ENCODE results near the gene HERC4. TPM values are rescaled to one million over a fixed set of nuclear protein-coding genes. Genes with fewer than 3 reads are reported as not detected.
"Not testable (repeated sequence)": the region's sequence is repeated elsewhere in the genome, so short reads cannot be mapped to it uniquely, and the experiment has no call there.

Gene HERC4
- total RNA-seq, 1 donor from 2014 or later: 31.9 TPM

GRCh38 chr10:68001539-68001938 lies 73.5 kb downstream of the HERC4 start:
- H3K36me3 ChIP-seq: peaks cover 30% of the 10 kb centered on the region

GRCh38 chr10:68001000-68001399 lies 74.1 kb downstream of the HERC4 start:
- no peaks in the 10 kb centered on the region for H3K4me1 ChIP-seq
- no peak for DNase-seq
- no peaks in the 10 kb centered on the region for H3K27me3 ChIP-seq (ENCODE audit: low read depth)
- H3K9me3 ChIP-seq (replicated peaks): no peaks in the 10 kb centered on the region
- intact Hi-C loops (cut with micrococcal nuclease): no loop called here
- no peak overlapping the region for H3K27ac ChIP-seq (replicated peaks)
- no peak overlapping the region for H3K4me3 ChIP-seq
- TF ChIP-seq, protein P1, sequence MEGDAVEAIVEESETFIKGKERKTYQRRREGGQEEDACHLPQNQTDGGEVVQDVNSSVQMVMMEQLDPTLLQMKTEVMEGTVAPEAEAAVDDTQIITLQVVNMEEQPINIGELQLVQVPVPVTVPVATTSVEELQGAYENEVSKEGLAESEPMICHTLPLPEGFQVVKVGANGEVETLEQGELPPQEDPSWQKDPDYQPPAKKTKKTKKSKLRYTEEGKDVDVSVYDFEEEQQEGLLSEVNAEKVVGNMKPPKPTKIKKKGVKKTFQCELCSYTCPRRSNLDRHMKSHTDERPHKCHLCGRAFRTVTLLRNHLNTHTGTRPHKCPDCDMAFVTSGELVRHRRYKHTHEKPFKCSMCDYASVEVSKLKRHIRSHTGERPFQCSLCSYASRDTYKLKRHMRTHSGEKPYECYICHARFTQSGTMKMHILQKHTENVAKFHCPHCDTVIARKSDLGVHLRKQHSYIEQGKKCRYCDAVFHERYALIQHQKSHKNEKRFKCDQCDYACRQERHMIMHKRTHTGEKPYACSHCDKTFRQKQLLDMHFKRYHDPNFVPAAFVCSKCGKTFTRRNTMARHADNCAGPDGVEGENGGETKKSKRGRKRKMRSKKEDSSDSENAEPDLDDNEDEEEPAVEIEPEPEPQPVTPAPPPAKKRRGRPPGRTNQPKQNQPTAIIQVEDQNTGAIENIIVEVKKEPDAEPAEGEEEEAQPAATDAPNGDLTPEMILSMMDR (IDR thresholded peaks at IDR 0.05; ENCODE audit: borderline replicate concordance): no peak
- H3K36me3 ChIP-seq: peaks cover 32% of the 10 kb centered on the region

More at GRCh38 chr10:68001539-68001938, 73.5 kb downstream of the HERC4 start:
- Histone ChIP-seq H3K27me3 (ENCODE audit: low read depth) (no peaks in the 10 kb centered on the region), H3K9me3 (replicated peaks) (no peaks in the 10 kb centered on the region), H3K4me1 (no peaks in the 10 kb centered on the region), H3K27ac (replicated peaks) (no peak overlapping the region), H3K4me3 (no peak overlapping the region)
- TF ChIP-seq, protein P1 (IDR thresholded peaks at IDR 0.05; ENCODE audit: borderline replicate concordance): no peak
- intact Hi-C loops (cut with micrococcal nuclease): no loop called here
- DNase-seq: no peak

DNA sequence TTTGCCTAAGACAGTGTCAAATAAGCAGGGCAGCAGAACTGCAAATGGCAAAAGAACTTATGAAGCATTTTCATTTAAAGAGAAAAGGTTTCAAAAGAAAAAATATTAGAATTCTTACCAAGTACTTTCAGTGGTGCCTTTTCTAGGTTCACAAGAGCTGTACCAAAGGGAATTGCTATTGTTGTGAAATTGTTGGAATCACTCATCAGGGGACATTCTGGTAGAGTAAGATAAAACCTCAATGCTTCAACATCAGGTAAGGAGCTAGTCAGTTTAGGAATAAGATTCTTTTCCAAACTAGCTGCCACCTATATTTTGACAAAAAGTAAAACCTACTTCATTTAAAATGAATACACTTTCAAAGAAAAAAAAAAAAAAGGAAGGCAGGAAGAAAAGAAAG lies 85.0 kb downstream of the HERC4 start:
- Histone ChIP-seq H3K4me1 (no peaks in the 10 kb centered on the region), H3K27ac (replicated peaks) (no peak overlapping the region), H3K36me3 (peaks cover 64% of the 10 kb centered on the region), H3K27me3 (ENCODE audit: low read depth) (no peaks in the 10 kb centered on the region), H3K4me3 (no peak overlapping the region), H3K9me3 (replicated peaks) (no peaks in the 10 kb centered on the region)
- no peak for DNase-seq
- intact Hi-C loops (cut with micrococcal nuclease): no loop called here
- TF ChIP-seq, protein P1 (IDR thresholded peaks at IDR 0.05; ENCODE audit: borderline replicate concordance): no peak

GRCh38 chr10:67988606-67989005 lies 86.5 kb downstream of the HERC4 start:
- Histone ChIP-seq H3K27ac (replicated peaks) (no peak overlapping the region), H3K4me1 (no peaks in the 10 kb centered on the region), H3K27me3 (ENCODE audit: low read depth) (no peaks in the 10 kb centered on the region), H3K9me3 (replicated peaks) (no peaks in the 10 kb centered on the region), H3K4me3 (no peak overlapping the region), H3K36me3 (peaks cover 68% of the 10 kb centered on the region)
- intact Hi-C loops (cut with micrococcal nuclease): no loop called here
- TF ChIP-seq, protein P1 (IDR thresholded peaks at IDR 0.05; ENCODE audit: borderline replicate concordance): no peak
- DNase-seq: no peak

DNA sequence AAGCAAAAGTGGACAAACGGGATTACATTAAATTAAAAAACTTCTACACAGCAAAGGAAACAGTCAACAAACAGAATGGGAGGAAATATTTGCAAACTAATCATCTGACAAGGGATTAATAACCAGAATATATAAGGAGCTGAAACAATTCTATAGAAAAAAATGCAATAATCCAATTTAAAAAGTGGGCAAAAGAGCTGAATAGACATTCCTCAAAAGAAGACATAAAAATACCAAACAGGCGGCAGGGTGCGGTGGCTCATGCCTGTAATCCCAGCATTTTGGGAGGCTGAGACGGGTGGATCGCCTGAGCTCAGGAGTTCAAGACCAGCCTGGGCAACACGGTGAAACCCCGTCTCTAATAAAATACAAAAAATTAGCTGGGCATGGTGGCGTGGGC lies 92.5 kb downstream of the HERC4 start:
- H3K27ac ChIP-seq (replicated peaks); H3K4me3 ChIP-seq; intact Hi-C loops (cut with micrococcal nuclease); H3K27me3 ChIP-seq (ENCODE audit: low read depth); DNase-seq; H3K9me3 ChIP-seq (replicated peaks): not testable (repeated sequence)
- Histone ChIP-seq H3K4me1 (peaks cover 12% of the 10 kb centered on the region), H3K36me3 (peaks cover 77% of the 10 kb centered on the region)

DNA sequence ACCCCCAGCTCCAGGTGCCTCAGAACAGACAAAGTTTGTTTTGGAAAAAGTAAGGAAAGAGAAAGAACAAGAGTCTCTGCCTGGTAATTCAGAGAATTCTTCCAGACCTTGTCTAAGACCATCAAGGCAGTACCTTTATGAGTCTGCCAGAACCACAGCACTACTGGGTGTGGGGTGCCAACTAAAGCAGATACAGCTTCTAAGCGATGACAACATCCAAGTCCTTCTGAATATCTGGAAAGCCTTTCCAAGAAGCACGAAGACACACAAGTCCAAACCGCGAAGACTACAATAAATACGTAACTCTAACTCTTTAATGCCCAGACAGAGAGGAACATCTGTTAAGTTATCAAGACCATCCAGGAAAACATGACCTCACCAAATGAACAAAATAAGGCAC lies 96.3 kb downstream of the HERC4 start:
- DNase-seq: no peak
- no peak overlapping the region for H3K27ac ChIP-seq (replicated peaks)
- H3K4me1 ChIP-seq: peaks cover 27% of the 10 kb centered on the region
- peaks cover 56% of the 10 kb centered on the region for H3K36me3 ChIP-seq
- no peaks in the 10 kb centered on the region for H3K27me3 ChIP-seq (ENCODE audit: low read depth)
- intact Hi-C loops (cut with micrococcal nuclease): no loop called here
- H3K9me3 ChIP-seq (replicated peaks): no peaks in the 10 kb centered on the region
- TF ChIP-seq, protein P1 (IDR thresholded peaks at IDR 0.05; ENCODE audit: borderline replicate concordance): no peak
- H3K4me3 ChIP-seq: no peak overlapping the region
